NOMO-1 treated with dmso at 0.1 percent for 144 hours (cell line): ENCODE measurements around the gene LENEP.

ENCODE experiments used
- DNase-seq: peaks from one replicate; lab custom pipeline; 2025; ENCODE audit not compliant: unreplicated experiment; lab: John Stamatoyannopoulos, UW

The LENEP gene

GRCh38 chr1:154998818-154999570, 5.6 kb downstream of the LENEP start:
- DNase-seq = peak; percentile 57

- DNase-seq = no peak
These were observed 6.4 kb downstream of the LENEP start for GRCh38 chr1:154999571-155000410.

GRCh38 chr1:155000411-155000725, 7.0 kb downstream of the LENEP start:
- DNase-seq = no peak

- DNase-seq = peak; percentile 81
These were observed 7.5 kb downstream of the LENEP start for GRCh38 chr1:155000726-155001424.

GRCh38 chr1:155001425-155001674, 8.0 kb downstream of the LENEP start:
- DNase-seq = peak; percentile 64

- DNase-seq = peak; percentile 99
These were observed 8.5 kb downstream of the LENEP start for GRCh38 chr1:155001675-155002463.

GRCh38 chr1:155002464-155003226, 9.3 kb downstream of the LENEP start, which contains the start of gene ZBTB7B:
ZBTB7B (plus strand) TSS chr1:155002802; CDS start chr1:155014661, 11,859 bp downstream.
- no peak for DNase-seq

- no peak for DNase-seq
These were observed 9.9 kb downstream of the LENEP start for GRCh38 chr1:155003227-155003765.

GRCh38 chr1:155003766-155004351, 10.5 kb downstream of the LENEP start:
- no peak for DNase-seq

- no peak for DNase-seq
These were observed 11.1 kb downstream of the LENEP start for GRCh38 chr1:155004352-155005075.

GRCh38 chr1:155005076-155006011, 12.0 kb downstream of the LENEP start:
- no peak for DNase-seq

GRCh38 chr1:155006601-155007101, 13.3 kb downstream of the LENEP start:
- DNase-seq = peak; percentile 34

- no peak for DNase-seq
These were observed 14.0 kb downstream of the LENEP start for GRCh38 chr1:155007251-155007828.

- peak; percentile 54 for DNase-seq
These were observed 14.9 kb downstream of the LENEP start for GRCh38 chr1:155008015-155008941.

- no peak for DNase-seq
These were observed 15.9 kb downstream of the LENEP start for GRCh38 chr1:155009221-155009711.

GRCh38 chr1:155009742-155010141, 16.4 kb downstream of the LENEP start:
- no peak for DNase-seq
